Naive thymus-derived CD4-positive, alpha-beta T cell (primary cell): Measurements from ENCODE around the gene CHAD. TPM values are rescaled to one million over a fixed set of nuclear protein-coding genes. Genes with fewer than 3 reads are reported as not detected.

Experiments used
- ATAC-seq: fragments of 150-1000 bp; cut with Tn5 transposase; 2 replicates; pipeline ENCODE4 v1.10.0; 2021; ENCODE audit warnings: mild to moderate bottlenecking, moderate library complexity
- CTCF ChIA-PET: fragments of 350-600 bp; sonication (Branson Sonifier 250); formaldehyde crosslinking; loops from one replicate; lab custom pipeline; 2021; ENCODE audit warnings: antibody characterized with exemption; lab: Charles Lee
- POLR2A ChIA-PET: fragments of 350-600 bp; sonication (Branson Sonifier 250); formaldehyde crosslinking; loops from one replicate; lab custom pipeline; 2021; ENCODE audit warnings: antibody characterized with exemption, inconsistent platforms; lab: Charles Lee
- DNase-seq, 9 donors: peaks; one replicate each; pipeline versions ENCODE4 v3.0.0 to v3.0.0-alpha.2; 2020 to 2022; ENCODE audit warnings: mixed read lengths in 1 of 9
- H3K27ac ChIP-seq: one replicate; pipeline ENCODE4 v1.7.0; 2013; ENCODE audit warnings: mild to moderate bottlenecking, low read depth, low read length, moderate library complexity
- H3K27me3 ChIP-seq, 2 donors: one replicate each; pipeline ENCODE4 v1.7.0; 2013; ENCODE audit warnings: low read length in 2 of 2, mild to moderate bottlenecking in 2 of 2, moderate library complexity in 2 of 2; ENCODE audit not compliant: control insufficient read depth in 2 of 2, insufficient read depth in 2 of 2
- H3K36me3 ChIP-seq, 3 experiments: 1 replicate in 2 of 3; 2 replicates in 1 of 3; pipeline ENCODE4 v1.7.0; 2013; ENCODE audit warnings: low read length in 3 of 3, mild to moderate bottlenecking in 3 of 3, moderate library complexity in 1 of 3; ENCODE audit not compliant: insufficient read depth in 3 of 3, control insufficient read depth in 2 of 3
- H3K4me1 ChIP-seq, 2 donors: one replicate each; pipeline ENCODE4 v1.7.0; 2013; ENCODE audit warnings: low read length in 2 of 2, mild to moderate bottlenecking in 2 of 2, moderate library complexity in 1 of 2; ENCODE audit not compliant: control insufficient read depth in 2 of 2, insufficient read depth in 2 of 2
- H3K4me3 ChIP-seq: 2 replicates; pipeline ENCODE4 v1.7.0; 2013; ENCODE audit warnings: mild to moderate bottlenecking, low read length
- H3K9me3 ChIP-seq, 3 experiments: 1 replicate in 2 of 3; 2 replicates in 1 of 3; pipeline ENCODE4 v1.7.0; 2013; ENCODE audit warnings: low read length in 3 of 3; ENCODE audit not compliant: control insufficient read depth in 2 of 3
- H3K27ac Mint-ChIP-seq, 9 donors: one replicate each; pipeline ENCODE4 v1.8.0; 2020 to 2022; ENCODE audit warnings: mixed read lengths in 9 of 9, mild to moderate bottlenecking in 8 of 9, moderate library complexity in 5 of 9, inconsistent platforms in 2 of 9
- H3K27me3 Mint-ChIP-seq, 5 donors: one replicate each; pipeline ENCODE4 v1.8.0; 2021 to 2022; ENCODE audit warnings: mixed read lengths in 5 of 5, mild to moderate bottlenecking in 1 of 5
- H3K36me3 Mint-ChIP-seq, 5 donors: one replicate each; pipeline ENCODE4 v1.8.0; 2020 to 2022; ENCODE audit warnings: mixed read lengths in 5 of 5, mild to moderate bottlenecking in 3 of 5, inconsistent platforms in 1 of 5
- H3K4me1 Mint-ChIP-seq, 7 donors: one replicate each; pipeline ENCODE4 v1.8.0; 2020 to 2022; ENCODE audit warnings: mixed read lengths in 7 of 7, mild to moderate bottlenecking in 3 of 7, inconsistent platforms in 1 of 7
- H3K4me3 Mint-ChIP-seq, 10 donors: one replicate each; pipeline ENCODE4 v1.8.0; 2020 to 2022; ENCODE audit warnings: mild to moderate bottlenecking in 10 of 10, mixed read lengths in 10 of 10, moderate library complexity in 6 of 10, inconsistent platforms in 2 of 10
- H3K9me3 Mint-ChIP-seq, 11 donors: one replicate each; pipeline ENCODE4 v1.8.0; 2020 to 2022; ENCODE audit warnings: mixed read lengths in 11 of 11, mild to moderate bottlenecking in 4 of 11, inconsistent platforms in 1 of 11, moderate library complexity in 1 of 11
- intact Hi-C, 2 donors: fragments of 100-400 bp; cut with micrococcal nuclease; formaldehyde crosslinking; loops; one replicate each; pipeline ENCODE4 v1.15.1; 2023
- polyA plus RNA-seq, 2 donors: library from polyadenylated mRNA; unstranded; fragments of 300-500 nt; fragmentation: Illumina TruSeq; gene quantifications; one replicate each; pipeline ENCODE4 v1.2.3, GENCODE V29; 2021
- total RNA-seq, 6 experiments: library from RNA in 5 of 6; stranded (reverse) in 5 of 6; gene quantifications; 1 replicate in 5 of 6; 2 replicates in 1 of 6; pipeline ENCODE4 v1.2.3 and lab custom pipeline; 2021 to 2026

The CHAD gene
- total and polyA plus RNA-seq, 7 experiments from 2014 or later, result not detected

DNA sequence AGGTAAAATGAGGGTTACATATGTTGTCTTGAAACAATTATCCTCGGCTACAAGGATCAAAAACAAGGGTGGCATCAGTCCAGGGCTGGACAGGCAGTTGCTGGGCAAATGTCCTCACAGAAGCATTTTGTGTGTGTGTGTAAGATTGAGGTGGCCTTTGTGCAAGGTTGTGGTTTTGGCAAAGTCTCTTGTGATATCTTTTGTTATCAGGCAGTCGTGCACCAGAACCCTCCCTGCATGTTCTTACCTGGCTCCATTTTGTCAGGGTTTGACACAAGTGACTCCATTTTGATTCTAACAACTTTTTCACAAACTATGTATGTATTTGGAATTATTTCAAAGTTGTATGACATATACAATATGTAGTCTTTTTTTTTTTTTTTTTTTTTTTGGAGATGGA, 20.0 kb downstream of the CHAD start:
- Histone ChIP-seq H3K36me3 (no peaks in the 10 kb centered on the region), H3K27ac (no peak overlapping the region), H3K4me3 (no peak overlapping the region), H3K27me3 (no peaks in the 10 kb centered on the region), H3K4me1 (no peaks in the 10 kb centered on the region), H3K9me3 (no peaks in the 10 kb centered on the region)
- ATAC-seq, result no peak
- Mint-ChIP-seq H3K27me3 (no peaks in the 10 kb centered on the region), H3K36me3 (peaks cover 0 to 17% (median 0%) of the 10 kb centered on the region in 5 donors), H3K27ac (no peak overlapping the region), H3K9me3 (no peaks in the 10 kb centered on the region), H3K4me3 (no peak overlapping the region), H3K4me1 (peaks cover 0 to 8% (median 0%) of the 10 kb centered on the region in 7 donors)
- intact Hi-C loops, result no loop called here
- DNase-seq, result no peak
- ChIA-PET CTCF (no interaction called here), POLR2A (no interaction called here)

GRCh38 chr17:50447870-50448595, 20.6 kb downstream of the CHAD start:
- ChIA-PET CTCF (no interaction called here), POLR2A (no interaction called here)
- Mint-ChIP-seq H3K9me3 (no peaks in the 10 kb centered on the region), H3K4me1 (peaks cover 0 to 8% (median 0%) of the 10 kb centered on the region in 7 donors), H3K27me3 (no peaks in the 10 kb centered on the region), H3K36me3 (peaks cover 0 to 17% (median 0%) of the 10 kb centered on the region in 5 donors), H3K4me3 (no peak overlapping the region), H3K27ac (no peak overlapping the region)
- ATAC-seq (no peak), DNase-seq (no peak)
- Histone ChIP-seq H3K4me1 (no peaks in the 10 kb centered on the region), H3K4me3 (no peak overlapping the region), H3K27me3 (no peaks in the 10 kb centered on the region), H3K27ac (no peak overlapping the region), H3K9me3 (no peaks in the 10 kb centered on the region), H3K36me3 (no peaks in the 10 kb centered on the region)
- intact Hi-C loops, result no loop called here

GRCh38 chr17:50445730-50446325, 22.9 kb downstream of the CHAD start:
- POLR2A ChIA-PET, result no interaction called here
- Mint-ChIP-seq H3K4me1 (peaks cover 0 to 1% (median 0%) of the 10 kb centered on the region in 7 donors), H3K27ac (no peak overlapping the region), H3K27me3 (no peaks in the 10 kb centered on the region), H3K9me3 (no peaks in the 10 kb centered on the region), H3K36me3 (peaks cover 0 to 16% (median 0%) of the 10 kb centered on the region in 5 donors), H3K4me3 (no peak overlapping the region)
- no peaks in the 10 kb centered on the region for H3K9me3 ChIP-seq
- H3K4me3 ChIP-seq, result no peak overlapping the region
- no peaks in the 10 kb centered on the region for H3K36me3 ChIP-seq
- no peak overlapping the region for H3K27ac ChIP-seq
- intact Hi-C loops, result no loop called here
- ATAC-seq (no peak), DNase-seq (no peak)
- CTCF ChIA-PET, result interaction anchor here (0.6 kb wide), 1 partner anchor 114 kb away, joined by 3 read pairs; no protein-coding TSS in a partner anchor
- H3K27me3 ChIP-seq, result no peaks in the 10 kb centered on the region
- H3K4me1 ChIP-seq, result no peaks in the 10 kb centered on the region

- ChIA-PET POLR2A (no interaction called here), CTCF (interaction anchor here (0.6 kb wide), 1 partner anchor 115 kb away, joined by 3 read pairs; no protein-coding TSS in a partner anchor)
- Mint-ChIP-seq H3K27me3 (no peaks in the 10 kb centered on the region), H3K9me3 (no peaks in the 10 kb centered on the region), H3K36me3 (peaks cover 0 to 10% (median 0%) of the 10 kb centered on the region in 5 donors), H3K4me3 (no peak overlapping the region), H3K27ac (no peak overlapping the region), H3K4me1 (peaks cover 0 to 2% (median 0%) of the 10 kb centered on the region in 7 donors)
- intact Hi-C loops, result no loop called here
- no peaks in the 10 kb centered on the region for H3K9me3 ChIP-seq
- H3K36me3 ChIP-seq, result no peaks in the 10 kb centered on the region
- DNase-seq (no peak), ATAC-seq (no peak)
- no peak overlapping the region for H3K4me3 ChIP-seq
- no peak overlapping the region for H3K27ac ChIP-seq
- H3K4me1 ChIP-seq, result no peaks in the 10 kb centered on the region
- H3K27me3 ChIP-seq, result no peaks in the 10 kb centered on the region
These were observed 23.6 kb downstream of the CHAD start for GRCh38 chr17:50444841-50445715.

GRCh38 chr17:50443505-50443974, 25.1 kb downstream of the CHAD start:
- ATAC-seq, result no peak
- DNase-seq, result no peak
- POLR2A ChIA-PET, result no interaction called here

More at GRCh38 chr17:50443505-50443974, 25.1 kb downstream of the CHAD start:
- CTCF ChIA-PET, result interaction anchor here (1.4 kb wide), 1 partner anchor 243 kb away, joined by 3 read pairs; no protein-coding TSS in a partner anchor
- Mint-ChIP-seq H3K9me3 (no peaks in the 10 kb centered on the region), H3K4me3 (no peak overlapping the region), H3K27ac (peak overlapping the region in 1 of 9 donors; percentile 15), H3K4me1 (peaks cover 0 to 2% (median 0%) of the 10 kb centered on the region in 7 donors), H3K27me3 (no peaks in the 10 kb centered on the region), H3K36me3 (peaks cover 0 to 5% (median 0%) of the 10 kb centered on the region in 5 donors)
- intact Hi-C loops, result no loop called here
- H3K27ac ChIP-seq, result no peak overlapping the region
- no peaks in the 10 kb centered on the region for H3K4me1 ChIP-seq
- no peaks in the 10 kb centered on the region for H3K9me3 ChIP-seq
- H3K27me3 ChIP-seq, result no peaks in the 10 kb centered on the region
- no peak overlapping the region for H3K4me3 ChIP-seq
- H3K36me3 ChIP-seq, result peaks cover 0 to 6% (median 0%) of the 10 kb centered on the region in 3 experiments
